AG20443 (cell line): Measurements from ENCODE around the gene ACKR2.

Experiments used
- DNase-seq: peaks from one replicate; pipeline ENCODE4 v3.0.0; 2012; ENCODE audit warnings: low spot score, mixed read lengths

Gene ACKR2, protein sequence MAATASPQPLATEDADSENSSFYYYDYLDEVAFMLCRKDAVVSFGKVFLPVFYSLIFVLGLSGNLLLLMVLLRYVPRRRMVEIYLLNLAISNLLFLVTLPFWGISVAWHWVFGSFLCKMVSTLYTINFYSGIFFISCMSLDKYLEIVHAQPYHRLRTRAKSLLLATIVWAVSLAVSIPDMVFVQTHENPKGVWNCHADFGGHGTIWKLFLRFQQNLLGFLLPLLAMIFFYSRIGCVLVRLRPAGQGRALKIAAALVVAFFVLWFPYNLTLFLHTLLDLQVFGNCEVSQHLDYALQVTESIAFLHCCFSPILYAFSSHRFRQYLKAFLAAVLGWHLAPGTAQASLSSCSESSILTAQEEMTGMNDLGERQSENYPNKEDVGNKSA

DNA sequence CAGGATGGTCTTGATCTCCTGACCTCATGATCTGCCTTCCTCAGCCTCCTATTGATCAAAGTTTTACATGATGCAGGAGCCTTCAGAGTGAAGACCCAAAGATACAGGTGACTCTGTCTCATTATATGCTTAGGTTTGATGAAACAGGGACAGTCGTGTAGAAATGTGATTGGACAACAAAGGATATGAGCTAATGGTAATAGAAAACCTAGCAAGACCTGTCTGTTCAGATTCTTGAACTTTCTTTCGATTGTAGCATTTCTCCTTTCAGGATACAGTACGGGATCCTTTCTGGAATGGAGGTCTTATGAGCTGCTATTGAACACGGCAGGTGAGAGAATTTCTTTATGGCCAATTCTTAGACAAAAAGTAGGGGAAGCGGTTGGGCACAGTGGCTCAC is at the start of gene ACKR2:
Gene ACKR2 (plus strand): TSS at position 244 of the 400 bp plus-strand sequence. CDS start 55,058 bp downstream, outside the sequence.
- no peak for DNase-seq

- DNase-seq: peak; percentile 43
Observed at GRCh38 chr3:42762046-42762724, 47.1 kb upstream of the ACKR2 start.

DNA sequence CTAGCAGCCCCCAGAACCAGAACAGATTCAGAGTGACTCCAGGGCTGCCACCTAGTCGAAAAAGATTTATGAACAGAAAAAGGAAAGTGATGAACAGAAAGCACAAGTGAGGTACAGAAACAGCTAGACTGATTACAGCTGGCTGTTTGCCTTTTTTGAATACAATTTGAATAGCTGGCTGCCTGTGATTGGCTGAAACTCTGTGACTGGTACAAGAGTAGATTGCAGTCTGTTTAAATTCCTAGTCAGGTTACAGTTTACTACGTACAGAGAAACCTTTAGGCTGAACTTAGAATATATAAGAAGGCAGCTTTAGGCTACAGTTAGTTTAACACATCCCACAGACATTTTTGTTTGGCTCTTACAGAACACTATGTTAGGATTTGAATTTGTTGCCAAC is 46.2 kb upstream of the ACKR2 start:
- no peak for DNase-seq

DNA sequence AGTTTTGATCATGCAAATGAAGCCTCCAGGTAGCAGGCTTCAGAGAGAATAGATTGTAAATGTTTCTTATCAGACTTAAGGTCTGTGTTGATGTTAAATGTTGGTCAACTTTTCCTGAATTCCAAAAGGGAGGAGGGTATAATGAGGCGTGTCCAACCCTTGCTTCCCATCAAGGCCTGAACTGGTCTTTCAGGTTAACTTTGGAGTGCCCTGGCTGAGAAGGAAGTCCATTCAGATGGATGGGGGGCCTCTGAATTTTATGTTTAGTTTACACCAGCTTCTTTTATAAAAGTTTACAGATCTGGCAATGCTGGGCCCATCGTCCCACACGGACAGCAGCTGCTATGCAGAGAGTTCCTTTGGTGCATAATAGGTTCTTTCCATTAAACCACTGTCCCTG is 45.1 kb upstream of the ACKR2 start:
- no peak for DNase-seq

DNA sequence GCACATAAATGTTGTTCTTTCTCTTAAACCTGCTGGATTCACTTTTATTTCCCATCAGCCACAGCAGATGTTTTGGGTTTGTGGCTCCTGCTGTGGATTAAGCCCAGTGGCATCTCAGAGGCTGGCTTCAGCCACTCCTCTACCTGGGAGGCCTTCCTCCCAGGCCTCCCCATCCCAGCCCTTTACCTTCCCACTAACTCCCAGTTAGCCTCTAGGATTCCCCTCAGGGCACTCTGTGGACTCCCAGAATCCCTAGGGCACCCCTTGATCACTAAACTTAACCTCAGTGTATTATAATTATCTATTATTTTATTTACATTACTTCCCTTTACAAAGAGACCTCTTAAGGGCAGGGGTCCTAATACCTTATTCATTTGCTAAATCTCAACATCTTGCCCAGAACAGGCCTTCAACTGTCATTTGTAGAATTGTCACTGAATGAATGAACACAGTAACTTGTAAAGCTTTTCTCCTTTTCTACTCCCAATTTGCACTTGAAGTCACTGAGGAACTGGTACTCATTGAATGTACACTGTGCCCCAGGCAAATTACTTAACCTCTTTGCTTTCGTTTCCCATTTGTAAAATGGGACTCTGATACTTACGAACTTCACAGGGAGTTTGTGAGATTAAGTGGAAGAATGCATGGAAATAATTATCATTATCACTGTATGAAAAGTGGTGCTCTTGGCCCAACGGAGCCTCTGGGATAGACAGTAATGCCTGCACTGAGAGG is 44.5 kb upstream of the ACKR2 start:
- DNase-seq: no peak

- no peak for DNase-seq
Observed at GRCh38 chr3:42769477-42770131, 39.6 kb upstream of the ACKR2 start.

- DNase-seq: no peak
Observed at GRCh38 chr3:42771271-42771670, 38.0 kb upstream of the ACKR2 start.

GRCh38 chr3:42772670-42773408 is 36.4 kb upstream of the ACKR2 start, which contains the start of gene CCDC13:
Gene CCDC13 (minus strand): TSS chr3:42773253. CDS start chr3:42758345, 14,908 bp downstream.
- peak; percentile 94 for DNase-seq

DNA sequence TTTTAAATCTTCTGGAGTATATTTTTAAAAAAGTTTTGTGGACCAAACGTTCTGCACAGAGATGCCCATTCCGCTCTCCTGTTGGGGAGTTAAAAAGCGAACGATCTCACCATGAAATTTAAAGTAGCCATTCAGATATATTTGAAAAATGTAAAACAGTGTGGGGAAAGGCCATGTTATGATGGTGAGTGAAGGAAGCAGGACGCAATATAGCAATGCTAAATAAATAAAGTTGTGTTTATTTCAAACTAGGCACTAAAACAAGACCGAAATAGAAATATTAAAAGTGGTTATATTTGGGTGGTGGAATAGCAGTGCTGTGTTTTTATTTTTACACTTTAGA is 35.9 kb upstream of the ACKR2 start:
- DNase-seq: no peak

DNA sequence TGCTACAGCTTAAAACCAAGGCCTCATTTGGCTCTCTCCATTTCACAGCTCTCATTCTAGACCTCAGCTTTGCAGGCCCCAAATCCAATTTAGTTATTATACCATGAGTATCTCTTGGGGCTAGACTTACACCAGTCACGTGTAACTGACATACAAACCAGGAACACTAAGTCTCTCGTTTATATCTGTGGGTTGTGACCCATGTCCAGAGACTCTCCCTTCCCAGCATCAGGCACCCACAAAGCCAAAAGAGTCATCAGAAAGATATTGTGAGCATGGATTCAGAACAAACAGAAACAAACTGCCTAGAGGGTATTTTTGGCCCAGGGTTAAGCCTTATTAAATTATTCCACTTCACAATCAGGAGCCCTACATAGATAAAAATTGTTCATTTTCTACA is 30.6 kb upstream of the ACKR2 start:
- no peak for DNase-seq

- DNase-seq: no peak
Observed at GRCh38 chr3:42780398-42780797, 28.8 kb upstream of the ACKR2 start.

DNA sequence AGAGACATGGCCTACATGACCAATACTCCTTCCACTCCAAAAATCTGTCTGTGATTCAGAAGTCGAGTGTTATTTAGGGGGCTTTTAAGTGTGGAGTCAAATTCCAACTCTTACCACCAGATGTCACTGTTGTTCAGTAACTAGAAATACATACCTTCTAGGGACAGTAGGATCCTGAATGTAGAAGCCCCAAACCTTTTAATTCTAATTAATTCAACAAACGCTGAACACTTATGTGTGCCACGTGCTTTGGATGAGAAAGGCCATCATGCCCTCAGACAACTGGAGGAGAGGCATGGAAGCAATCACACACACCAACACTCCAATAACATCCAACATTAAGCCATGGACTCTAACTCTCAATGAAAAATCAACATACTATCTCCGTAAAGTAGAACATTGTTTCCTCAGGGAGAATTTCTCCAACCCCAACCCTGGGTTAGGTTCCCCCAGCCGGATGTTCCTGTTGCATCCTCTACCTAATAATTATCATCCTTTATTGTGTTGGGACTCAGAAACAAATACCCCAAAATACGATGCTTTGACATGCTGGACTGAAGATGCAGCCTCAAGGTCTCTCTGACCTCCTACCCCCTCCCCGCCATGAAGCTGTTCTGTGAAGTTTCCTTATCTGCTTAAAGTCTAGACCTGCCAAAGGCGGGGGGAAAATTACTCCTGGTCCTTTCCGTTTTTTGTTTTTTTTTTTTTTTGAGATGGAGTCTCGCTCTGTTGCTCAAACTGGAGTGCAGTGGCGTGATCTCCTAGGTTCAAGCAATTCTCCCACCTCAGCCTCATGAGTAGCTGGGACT is 28.1 kb upstream of the ACKR2 start:
- DNase-seq: peak; percentile 71

DNA sequence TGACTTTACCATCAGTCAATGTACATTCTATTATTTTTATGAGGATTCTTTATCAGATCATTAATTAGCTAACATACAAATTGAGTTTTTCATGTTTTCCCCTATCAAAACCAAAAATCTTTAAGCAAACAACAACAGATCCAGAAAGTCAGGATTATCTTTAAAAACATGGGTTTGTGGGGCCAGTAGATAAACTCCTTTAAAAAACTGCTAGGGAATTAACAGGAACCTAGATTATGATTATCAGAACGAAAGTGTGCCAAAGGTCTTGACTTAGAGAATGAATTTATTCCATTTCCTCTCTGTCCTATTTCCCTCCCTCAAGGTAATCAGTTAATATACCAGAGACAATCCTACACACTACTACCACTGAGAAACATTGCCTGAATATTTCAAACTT is 23.0 kb upstream of the ACKR2 start:
- no peak for DNase-seq

GRCh38 chr3:42786631-42787030 is 22.6 kb upstream of the ACKR2 start:
- DNase-seq: no peak

DNA sequence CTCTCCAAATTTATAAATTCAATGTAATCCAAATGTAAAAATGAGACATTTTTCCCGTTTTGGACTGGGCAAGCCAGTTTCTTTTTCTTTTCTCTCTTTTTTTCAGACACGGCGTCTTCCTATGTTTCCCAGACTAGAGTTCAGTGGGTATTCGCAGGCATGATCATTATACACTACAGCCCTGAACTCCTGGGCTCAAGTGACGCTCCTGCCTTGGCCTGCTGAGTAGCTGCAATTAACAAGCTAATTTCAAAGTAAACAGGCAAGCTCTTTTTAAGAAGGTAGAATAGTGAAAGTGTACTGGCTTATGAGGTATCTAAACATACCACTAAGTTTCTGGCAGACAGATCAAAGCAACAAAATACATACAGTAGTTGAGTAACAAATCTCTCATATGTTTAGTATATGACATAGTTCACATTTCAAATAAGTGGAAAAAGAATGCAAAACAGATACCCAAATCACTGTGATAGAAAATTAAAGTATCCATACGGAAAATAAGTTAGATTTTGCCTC is 18.5 kb upstream of the ACKR2 start:
- no peak for DNase-seq

DNA sequence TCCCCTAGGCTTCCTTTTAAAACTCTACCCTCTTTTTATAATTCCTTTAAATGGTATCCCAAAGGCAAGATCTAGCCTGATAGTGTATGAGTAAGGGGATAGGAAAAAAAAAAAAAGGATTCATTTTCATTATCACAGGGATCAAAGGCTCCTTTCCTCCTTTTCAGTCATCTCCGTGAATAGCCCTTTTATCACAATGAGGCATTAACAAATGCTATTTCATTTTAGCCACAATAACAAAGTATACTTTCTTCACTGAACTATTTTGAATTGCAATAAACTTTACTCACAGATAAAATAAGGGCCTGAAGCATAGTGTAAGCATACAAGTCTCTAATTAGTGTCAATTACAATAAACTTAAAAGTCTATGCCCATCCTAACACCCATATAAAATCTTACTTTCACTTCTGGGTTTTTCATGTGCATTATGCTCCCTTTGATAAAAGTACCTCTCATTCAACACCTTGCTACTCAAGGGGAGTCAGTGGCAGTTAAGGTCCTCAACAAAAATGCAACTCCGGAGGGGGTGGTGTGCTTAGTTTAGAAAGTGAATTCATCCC is 13.5 kb upstream of the ACKR2 start:
- no peak for DNase-seq

GRCh38 chr3:42796332-42796885 is 12.8 kb upstream of the ACKR2 start:
- no peak for DNase-seq

DNA sequence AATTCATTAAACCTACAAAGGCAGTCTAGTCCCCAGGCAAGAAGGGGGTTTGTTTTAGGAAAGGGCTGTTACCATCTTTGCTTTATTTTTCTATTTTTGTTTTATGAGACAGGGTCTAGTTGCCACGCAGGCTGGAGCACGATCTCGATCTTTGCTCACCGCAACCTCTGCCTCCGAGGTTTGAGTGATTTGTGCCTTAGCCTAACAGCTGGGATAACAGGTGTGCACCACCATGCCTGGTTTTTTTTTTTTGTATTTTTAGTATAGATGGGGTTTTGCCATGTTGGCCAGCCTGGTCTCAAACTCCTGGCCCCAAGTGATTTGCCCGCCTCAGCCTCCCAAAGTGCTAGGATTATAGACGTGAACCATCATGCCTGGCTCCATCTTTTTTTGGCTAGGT is 9.9 kb upstream of the ACKR2 start:
- no peak for DNase-seq

- DNase-seq: no peak
Observed at GRCh38 chr3:42800251-42800650, 9.0 kb upstream of the ACKR2 start.

- no peak for DNase-seq
Observed at GRCh38 chr3:42801048-42801620, 8.1 kb upstream of the ACKR2 start.
